Measurements from ENCODE around the gene MIF. TPM values are rescaled to one million over a fixed set of nuclear protein-coding genes. Genes with fewer than 3 reads are reported as not detected.
"Not testable (repeated sequence)": the region's sequence is repeated elsewhere in the genome, so short reads cannot be mapped to it uniquely, and the experiment has no call there.

The MIF gene
- total and polyA plus RNA-seq, 2 experiments from 2014 or later = 335 to 2,233 TPM

- DNase-seq = no peak
- H3K27me3 ChIP-seq (replicated peaks; ENCODE audit: insufficient read depth) = no peaks in the 10 kb centered on the region
- in situ Hi-C loops (cut with MboI) = no loop called here
- H3K4me1 ChIP-seq (ENCODE audit: insufficient read depth) = 0 out of 2 replicates have a peak, but pooled peaks cover 3% of the 10 kb centered on the region
- WGBS, 2 experiments (ENCODE audit: low coverage in 1 of 2, low lambda C conversion rate in 2 of 2, missing lambda C conversion rate in 2 of 2) = 69 to 81% methylated on average over 3 of the region's 3 CpGs
- no peak for TF ChIP-seq EZH2 (IDR thresholded peaks at IDR 0.05; ENCODE audit: insufficient read depth, poor library complexity, severe bottlenecking)
- no peak for TF ChIP-seq EZH2phosphoT487 (IDR thresholded peaks at IDR 0.05; ENCODE audit: insufficient read depth, low read depth)
- no peaks in the 10 kb centered on the region for H4K20me1 ChIP-seq (ENCODE audit: insufficient read depth)
- no peak overlapping the region for H3K9ac ChIP-seq
- H3K9me2 ChIP-seq (ENCODE audit: insufficient read depth) = no peaks in the 10 kb centered on the region
- H3F3A ChIP-seq (ENCODE audit: insufficient read depth) = no peaks in the 10 kb centered on the region
- no peak overlapping the region for H3K4me2 ChIP-seq (ENCODE audit: unreplicated experiment)
- H3K4me3 ChIP-seq = no peak overlapping the region
- H3K36me3 ChIP-seq (ENCODE audit: low read depth) = no peaks in the 10 kb centered on the region
- H3K79me2 ChIP-seq (ENCODE audit: insufficient read depth) = no peaks in the 10 kb centered on the region
- no peak overlapping the region for H3K27ac ChIP-seq
- H3K9me3 ChIP-seq (ENCODE audit: low read depth) = no peaks in the 10 kb centered on the region
- H2AFZ ChIP-seq = no peak overlapping the region
These were observed 44.8 kb downstream of the MIF start for GRCh38 chr22:23939017-23939357.

GRCh38 chr22:23940166-23940565 lies 46.0 kb downstream of the MIF start:
- H3K9me2 ChIP-seq (ENCODE audit: insufficient read depth); H3K79me2 ChIP-seq (ENCODE audit: insufficient read depth); H3K4me2 ChIP-seq (ENCODE audit: unreplicated experiment); H3F3A ChIP-seq (ENCODE audit: insufficient read depth); in situ Hi-C loops (cut with MboI); H3K27me3 ChIP-seq (replicated peaks; ENCODE audit: insufficient read depth); H3K4me1 ChIP-seq (ENCODE audit: insufficient read depth); H3K9ac ChIP-seq; H3K36me3 ChIP-seq (ENCODE audit: low read depth); H4K20me1 ChIP-seq (ENCODE audit: insufficient read depth); H3K9me3 ChIP-seq (ENCODE audit: low read depth); H3K4me3 ChIP-seq; H3K27ac ChIP-seq; DNase-seq; H2AFZ ChIP-seq: not testable (repeated sequence)
- WGBS, 2 experiments (ENCODE audit: low coverage in 1 of 2, low lambda C conversion rate in 2 of 2, missing lambda C conversion rate in 2 of 2) = 11 to 13% methylated on average over 3 to 7 of the region's 14 CpGs

Small RNAs within 50 kb of the gene (small RNA-seq; reads per million reads assigned to genes)
- gene RN7SL268P (ENCODE audit: low read depth, low replicate concordance) = not detected

Other genes starting within 250 kb of the MIF start
- gene RGL4, start 203.4 kb upstream of the MIF start, total RNA-seq (2014; rRNA removed; shearing (Covaris generic)) = not detected in 2 replicates
- 0.06 and 0.49 TPM in 2 replicates for gene RGL4, start 203.4 kb upstream of the MIF start, polyA plus RNA-seq (2016; fragmentation: Nextera tagmentation; extraction: Ambion mirVana)
- gene ZNF70, start 143.3 kb upstream of the MIF start, total RNA-seq (2014; rRNA removed; shearing (Covaris generic)) = 2.5 and 3.3 TPM in 2 replicates
- 1.0 and 1.2 TPM in 2 replicates for gene ZNF70, start 143.3 kb upstream of the MIF start, polyA plus RNA-seq (2016; fragmentation: Nextera tagmentation; extraction: Ambion mirVana)
- gene VPREB3, start 140.0 kb upstream of the MIF start, total RNA-seq (2014; rRNA removed; shearing (Covaris generic)) = not detected in 2 replicates
- not detected in 2 replicates for gene VPREB3, start 140.0 kb upstream of the MIF start, polyA plus RNA-seq (2016; fragmentation: Nextera tagmentation; extraction: Ambion mirVana)
- 0.13 TPM in 1 of 2 replicates, not detected in the other for gene C22orf15, start 131.4 kb upstream of the MIF start, total RNA-seq (2014; rRNA removed; shearing (Covaris generic))
- 0.41 and 0.54 TPM in 2 replicates for gene C22orf15, start 131.4 kb upstream of the MIF start, polyA plus RNA-seq (2016; fragmentation: Nextera tagmentation; extraction: Ambion mirVana)
- gene CHCHD10, start 126.4 kb upstream of the MIF start, total RNA-seq (2014; rRNA removed; shearing (Covaris generic)) = 1.6 TPM in 1 of 2 replicates, not detected in the other
- gene CHCHD10, start 126.4 kb upstream of the MIF start, polyA plus RNA-seq (2016; fragmentation: Nextera tagmentation; extraction: Ambion mirVana) = 20.3 and 22.3 TPM in 2 replicates
- 2.9 and 18.2 TPM in 2 replicates for gene MMP11, start 121.5 kb upstream of the MIF start, total RNA-seq (2014; rRNA removed; shearing (Covaris generic))
- 1.3 and 2.5 TPM in 2 replicates for gene MMP11, start 121.5 kb upstream of the MIF start, polyA plus RNA-seq (2016; fragmentation: Nextera tagmentation; extraction: Ambion mirVana)
- 34.9 and 63.9 TPM in 2 replicates for gene SMARCB1, start 107.4 kb upstream of the MIF start, total RNA-seq (2014; rRNA removed; shearing (Covaris generic))
- gene SMARCB1, start 107.4 kb upstream of the MIF start, polyA plus RNA-seq (2016; fragmentation: Nextera tagmentation; extraction: Ambion mirVana) = 85.2 and 85.4 TPM in 2 replicates
- gene DERL3, start 55.4 kb upstream of the MIF start, total RNA-seq (2014; rRNA removed; shearing (Covaris generic)) = 1.2 and 2.3 TPM in 2 replicates
- 0.73 and 0.76 TPM in 2 replicates for gene DERL3, start 55.4 kb upstream of the MIF start, polyA plus RNA-seq (2016; fragmentation: Nextera tagmentation; extraction: Ambion mirVana)
- 8.5 and 16.6 TPM in 2 replicates for gene SLC2A11, start 36.5 kb upstream of the MIF start, total RNA-seq (2014; rRNA removed; shearing (Covaris generic))
- 5.7 and 6.1 TPM in 2 replicates for gene SLC2A11, start 36.5 kb upstream of the MIF start, polyA plus RNA-seq (2016; fragmentation: Nextera tagmentation; extraction: Ambion mirVana)
- gene GSTT2B, start 66.8 kb downstream of the MIF start, total RNA-seq (2014; rRNA removed; shearing (Covaris generic)) = 5.3 and 8.7 TPM in 2 replicates
- gene GSTT2B, start 66.8 kb downstream of the MIF start, polyA plus RNA-seq (2016; fragmentation: Nextera tagmentation; extraction: Ambion mirVana) = 13.7 and 15.6 TPM in 2 replicates
- not detected in 2 replicates for gene DDTL, start 72.5 kb downstream of the MIF start, total RNA-seq (2014; rRNA removed; shearing (Covaris generic))
- gene DDTL, start 72.5 kb downstream of the MIF start, polyA plus RNA-seq (2016; fragmentation: Nextera tagmentation; extraction: Ambion mirVana) = 1.3 and 2.4 TPM in 2 replicates
- 80.8 and 96.1 TPM in 2 replicates for gene DDT, start 80.1 kb downstream of the MIF start, total RNA-seq (2014; rRNA removed; shearing (Covaris generic))
- gene DDT, start 80.1 kb downstream of the MIF start, polyA plus RNA-seq (2016; fragmentation: Nextera tagmentation; extraction: Ambion mirVana) = 163 and 164 TPM in 2 replicates
- 0.65 and 2.1 TPM in 2 replicates for gene GSTT2, start 85.8 kb downstream of the MIF start, total RNA-seq (2014; rRNA removed; shearing (Covaris generic))
- 1.2 and 1.4 TPM in 2 replicates for gene GSTT2, start 85.8 kb downstream of the MIF start, polyA plus RNA-seq (2016; fragmentation: Nextera tagmentation; extraction: Ambion mirVana)
- gene GSTT4, start 111.1 kb downstream of the MIF start, total RNA-seq (2014; rRNA removed; shearing (Covaris generic)) = not detected in 2 replicates
- not detected in 2 replicates for gene GSTT4, start 111.1 kb downstream of the MIF start, polyA plus RNA-seq (2016; fragmentation: Nextera tagmentation; extraction: Ambion mirVana)
- 21.5 and 28.7 TPM in 2 replicates for gene CABIN1, start 116.9 kb downstream of the MIF start, total RNA-seq (2014; rRNA removed; shearing (Covaris generic))
- 10.6 and 14.3 TPM in 2 replicates for gene CABIN1, start 116.9 kb downstream of the MIF start, polyA plus RNA-seq (2016; fragmentation: Nextera tagmentation; extraction: Ambion mirVana)

Measured in GM23248 (cell line).